ENCODE measurements around the gene GRHL3.

GRHL3 gene

GRCh38 chr1:24392982-24393650 is 74.0 kb downstream of the GRHL3 start:
- no peak for DNase-seq (ENCODE audit: low spot score)
- no peak for FAIRE-seq

- peak; percentile 46 for DNase-seq (ENCODE audit: low spot score)
- FAIRE-seq = no peak
Measured at GRCh38 chr1:24393892-24394291, 74.7 kb downstream of the GRHL3 start.

- DNase-seq (ENCODE audit: low spot score) (no peak), FAIRE-seq (no peak)
Measured at GRCh38 chr1:24400065-24400464, 80.9 kb downstream of the GRHL3 start.

GRCh38 chr1:24403806-24404205 is 84.6 kb downstream of the GRHL3 start:
- DNase-seq (ENCODE audit: low spot score) (no peak), FAIRE-seq (no peak)
